Activated naive CD8-positive, alpha-beta T cell treated with anti-CD3 and anti-CD28 coated beads, Interleukin-2, amount 50 U/mL, for 24 hours (primary cell): ENCODE data around the gene CA10.

Experiments used
- ATAC-seq: fragments of 150-1000 bp; cut with Tn5 transposase; one replicate; pipeline ENCODE4 v1.10.0; 2021
- DNase-seq: peaks from one replicate; pipeline ENCODE4 v3.0.0; 2021
- H3K27ac Mint-ChIP-seq: one replicate; pipeline ENCODE4 v1.8.0; 2021; ENCODE audit warnings: mild to moderate bottlenecking, mixed read lengths
- H3K27me3 Mint-ChIP-seq: one replicate; pipeline ENCODE4 v1.8.0; 2021; ENCODE audit warnings: mixed read lengths
- H3K36me3 Mint-ChIP-seq: one replicate; pipeline ENCODE4 v1.8.0; 2021; ENCODE audit warnings: low read depth, mixed read lengths
- H3K4me1 Mint-ChIP-seq: one replicate; pipeline ENCODE4 v1.8.0; 2021; ENCODE audit warnings: mixed read lengths
- H3K4me3 Mint-ChIP-seq: one replicate; pipeline ENCODE4 v1.8.0; 2021; ENCODE audit warnings: mild to moderate bottlenecking, moderate library complexity, mixed read lengths
- H3K9me3 Mint-ChIP-seq: one replicate; pipeline ENCODE4 v1.8.0; 2021; ENCODE audit warnings: mixed read lengths

Gene CA10

GRCh38 chr17:51651513-51652298 lies 506.8 kb downstream of the CA10 start:
- no peak overlapping the region for H3K4me3 Mint-ChIP-seq
- H3K27me3 Mint-ChIP-seq = peaks cover 2% of the 10 kb centered on the region
- DNase-seq (no peak), ATAC-seq (no peak)
- H3K4me1 Mint-ChIP-seq = no peaks in the 10 kb centered on the region
- H3K36me3 Mint-ChIP-seq = no peaks in the 10 kb centered on the region
- no peaks in the 10 kb centered on the region for H3K9me3 Mint-ChIP-seq
- no peak overlapping the region for H3K27ac Mint-ChIP-seq

DNA sequence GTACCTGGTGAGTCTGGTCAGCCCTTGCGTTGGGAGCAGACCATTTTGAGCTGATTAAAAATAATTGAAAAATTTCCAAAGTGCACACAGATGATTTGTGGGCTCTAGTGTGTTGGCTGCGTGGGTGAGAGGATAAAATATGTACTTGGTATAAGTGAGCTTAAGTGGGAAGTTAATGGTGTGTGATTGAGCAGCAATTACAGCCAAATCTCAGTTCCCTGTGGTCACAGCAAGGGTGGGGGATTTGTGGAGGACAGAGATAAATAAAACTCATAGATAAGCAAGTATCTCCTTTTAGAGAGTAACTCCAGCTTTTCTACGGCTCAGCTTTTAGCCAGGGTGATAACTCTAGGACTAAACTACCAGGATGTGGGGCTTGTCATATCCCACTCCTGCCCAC lies 507.7 kb downstream of the CA10 start:
- Mint-ChIP-seq H3K27me3 (peaks cover 2% of the 10 kb centered on the region), H3K27ac (no peak overlapping the region), H3K9me3 (no peaks in the 10 kb centered on the region), H3K4me1 (no peaks in the 10 kb centered on the region), H3K36me3 (no peaks in the 10 kb centered on the region), H3K4me3 (no peak overlapping the region)
- DNase-seq (no peak), ATAC-seq (no peak)

DNA sequence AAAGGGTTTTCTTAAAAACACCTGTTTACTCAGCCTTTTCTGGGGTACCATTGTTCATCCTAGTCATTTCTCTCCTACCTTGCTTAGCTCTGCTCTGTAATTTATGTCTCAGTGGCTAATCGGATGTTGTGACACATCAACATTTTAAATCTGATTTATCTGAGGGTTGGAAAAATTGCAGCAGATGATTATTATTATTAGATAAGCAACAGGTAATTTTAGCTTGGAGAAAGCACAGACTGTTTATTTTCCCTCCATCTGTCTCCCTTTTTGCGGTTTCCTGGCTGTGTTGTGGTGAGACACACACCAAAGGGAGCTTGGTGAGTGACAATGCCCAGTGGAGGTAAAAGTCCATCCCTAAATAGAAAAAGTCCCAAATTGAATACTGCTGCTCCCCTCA lies 508.3 kb downstream of the CA10 start:
- ATAC-seq = no peak
- Mint-ChIP-seq H3K27me3 (peaks cover 4% of the 10 kb centered on the region), H3K36me3 (no peaks in the 10 kb centered on the region), H3K9me3 (no peaks in the 10 kb centered on the region), H3K4me3 (no peak overlapping the region), H3K27ac (no peak overlapping the region), H3K4me1 (no peaks in the 10 kb centered on the region)
- DNase-seq = no peak

DNA sequence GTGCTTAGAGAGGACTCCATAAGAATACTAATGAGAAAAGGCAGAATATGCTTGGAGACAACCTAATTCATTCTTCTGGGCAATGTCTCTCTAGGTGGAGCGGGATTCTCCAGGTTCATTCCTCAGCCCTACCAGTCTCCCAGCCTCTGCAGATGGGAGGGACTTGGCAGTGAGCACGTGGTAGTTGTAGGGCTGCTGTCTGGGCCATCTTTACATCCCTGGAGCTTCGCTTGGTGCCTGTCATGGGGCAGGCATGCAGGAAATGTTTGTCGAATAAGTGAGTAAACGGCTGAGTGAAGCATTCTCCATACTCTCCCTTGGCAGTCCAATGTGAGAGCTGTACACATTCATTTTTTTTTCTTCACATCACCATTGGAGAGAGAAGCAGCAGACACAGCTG lies 510.7 kb downstream of the CA10 start:
- no peak for ATAC-seq
- Mint-ChIP-seq H3K27me3 (peaks cover 15% of the 10 kb centered on the region), H3K36me3 (no peaks in the 10 kb centered on the region), H3K4me3 (no peak overlapping the region), H3K27ac (no peak overlapping the region), H3K9me3 (no peaks in the 10 kb centered on the region), H3K4me1 (no peaks in the 10 kb centered on the region)
- no peak for DNase-seq

DNA sequence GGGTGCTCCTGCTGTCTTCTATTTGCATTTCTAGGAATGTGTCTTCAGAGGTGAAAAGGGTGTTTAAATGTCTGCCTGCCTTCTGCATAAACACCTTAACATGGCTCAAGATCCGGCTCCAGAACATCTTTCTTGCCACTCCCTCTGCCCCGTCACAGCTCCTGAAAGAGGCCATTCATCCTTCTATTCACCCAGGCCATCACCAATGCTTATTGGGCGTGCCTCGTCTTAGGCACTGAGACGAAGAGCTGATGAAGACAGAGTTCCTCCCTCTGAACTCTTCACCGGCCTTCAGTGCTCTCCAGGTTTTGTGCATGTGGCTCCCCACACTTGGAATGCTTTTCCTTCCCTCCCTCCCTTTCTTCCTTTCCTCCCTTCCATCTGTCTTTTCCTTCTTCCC lies 511.4 kb downstream of the CA10 start:
- H3K27me3 Mint-ChIP-seq = peaks cover 15% of the 10 kb centered on the region

DNA sequence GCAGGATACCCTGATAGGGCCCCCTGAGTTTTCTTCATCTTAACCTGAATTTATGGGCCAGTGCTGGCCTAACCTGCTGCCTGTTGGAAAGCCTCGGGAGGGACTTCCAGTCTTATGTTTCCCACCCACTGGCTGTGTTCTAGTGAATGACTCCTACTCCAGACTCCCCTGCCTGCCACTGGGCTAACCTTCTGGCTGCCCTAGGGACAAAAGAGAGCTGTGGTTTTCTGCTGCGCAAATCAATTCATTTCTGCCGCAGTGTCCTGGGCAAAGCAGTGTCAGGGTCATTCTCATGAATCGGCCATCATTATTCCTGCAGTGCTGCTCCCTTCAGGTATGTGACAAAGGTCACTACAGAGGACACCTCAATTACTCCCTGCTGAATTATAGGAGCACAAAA lies 512.0 kb downstream of the CA10 start:
- no peak for ATAC-seq
- no peak overlapping the region for H3K4me3 Mint-ChIP-seq
- H3K9me3 Mint-ChIP-seq = no peaks in the 10 kb centered on the region

More for the DNA sequence above, 511.4 kb downstream of the CA10 start:
- ATAC-seq = no peak
- no peak for DNase-seq
- Mint-ChIP-seq H3K36me3 (no peaks in the 10 kb centered on the region), H3K4me1 (no peaks in the 10 kb centered on the region), H3K27ac (no peak overlapping the region), H3K9me3 (no peaks in the 10 kb centered on the region), H3K4me3 (no peak overlapping the region)

GRCh38 chr17:51645056-51645455 lies 513.5 kb downstream of the CA10 start:
- no peaks in the 10 kb centered on the region for H3K9me3 Mint-ChIP-seq
- H3K27ac Mint-ChIP-seq = no peak overlapping the region
- H3K4me3 Mint-ChIP-seq = no peak overlapping the region
- DNase-seq (no peak), ATAC-seq (no peak)
- peaks cover 17% of the 10 kb centered on the region for H3K27me3 Mint-ChIP-seq
- no peaks in the 10 kb centered on the region for H3K4me1 Mint-ChIP-seq
- no peaks in the 10 kb centered on the region for H3K36me3 Mint-ChIP-seq

More for the DNA sequence above, 512.0 kb downstream of the CA10 start:
- no peak for DNase-seq
- Mint-ChIP-seq H3K36me3 (no peaks in the 10 kb centered on the region), H3K27ac (no peak overlapping the region), H3K4me1 (no peaks in the 10 kb centered on the region), H3K27me3 (peaks cover 15% of the 10 kb centered on the region)

GRCh38 chr17:51643702-51644490 lies 514.6 kb downstream of the CA10 start:
- peaks cover 17% of the 10 kb centered on the region for H3K27me3 Mint-ChIP-seq
- no peak overlapping the region for H3K4me3 Mint-ChIP-seq
- H3K4me1 Mint-ChIP-seq = no peaks in the 10 kb centered on the region
- H3K36me3 Mint-ChIP-seq = no peaks in the 10 kb centered on the region
- DNase-seq (no peak), ATAC-seq (no peak)
- no peak overlapping the region for H3K27ac Mint-ChIP-seq
- no peaks in the 10 kb centered on the region for H3K9me3 Mint-ChIP-seq

GRCh38 chr17:51642029-51642428 lies 516.5 kb downstream of the CA10 start:
- Mint-ChIP-seq H3K36me3 (no peaks in the 10 kb centered on the region), H3K27ac (no peak overlapping the region), H3K4me1 (no peaks in the 10 kb centered on the region), H3K4me3 (no peak overlapping the region), H3K27me3 (peaks cover 14% of the 10 kb centered on the region), H3K9me3 (no peaks in the 10 kb centered on the region)
- ATAC-seq (no peak), DNase-seq (no peak)

DNA sequence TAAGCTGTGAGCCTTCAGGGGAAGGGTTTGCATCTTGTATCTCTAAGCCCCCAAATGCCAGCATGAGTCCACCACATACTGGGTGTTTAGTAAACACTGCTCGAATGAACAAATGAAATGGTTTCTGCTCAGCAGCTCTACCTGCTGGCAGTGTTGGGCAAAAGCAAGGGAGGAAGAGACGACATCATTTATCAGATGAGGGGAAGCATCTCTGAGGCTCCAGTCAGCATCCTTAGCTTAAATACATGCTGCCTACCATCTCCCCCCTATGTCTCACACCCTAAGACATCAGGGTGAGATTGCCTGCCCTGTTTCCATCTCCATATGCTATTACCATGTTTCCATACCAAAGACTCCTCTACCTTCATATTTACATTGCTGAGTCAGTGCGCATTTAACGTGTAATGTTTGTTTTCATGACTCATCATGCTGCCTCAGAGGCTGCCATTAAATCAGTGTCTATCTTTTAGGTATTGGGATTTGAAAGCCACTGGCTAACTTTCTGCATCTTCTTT lies 518.3 kb downstream of the CA10 start:
- H3K27me3 Mint-ChIP-seq = peaks cover 13% of the 10 kb centered on the region
- no peaks in the 10 kb centered on the region for H3K9me3 Mint-ChIP-seq
- peak; percentile 1 for DNase-seq
- no peaks in the 10 kb centered on the region for H3K36me3 Mint-ChIP-seq
- no peaks in the 10 kb centered on the region for H3K4me1 Mint-ChIP-seq
- H3K4me3 Mint-ChIP-seq = no peak overlapping the region
- ATAC-seq = peak; percentile 24
- H3K27ac Mint-ChIP-seq = no peak overlapping the region

DNA sequence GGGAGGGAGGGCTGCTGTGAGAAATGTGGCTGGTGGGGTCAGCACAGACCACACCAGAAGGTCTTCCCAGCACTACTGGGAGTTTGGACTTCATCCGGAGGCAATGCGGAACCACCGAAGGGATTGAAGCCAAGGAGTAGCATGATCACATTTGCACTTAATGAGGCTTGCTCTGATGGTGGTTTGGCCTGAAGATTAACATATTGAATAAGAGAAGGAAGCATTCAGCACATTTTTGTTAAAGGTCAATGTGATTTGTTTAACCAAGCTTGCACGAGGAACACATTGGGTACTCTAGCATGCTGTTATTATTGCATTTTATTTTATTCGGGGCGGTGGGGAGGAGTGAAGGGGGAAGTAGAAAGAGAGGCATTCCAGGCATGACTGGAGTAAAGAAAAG lies 519.5 kb downstream of the CA10 start:
- DNase-seq = no peak
- Mint-ChIP-seq H3K9me3 (no peaks in the 10 kb centered on the region), H3K4me1 (no peaks in the 10 kb centered on the region), H3K4me3 (no peak overlapping the region), H3K27ac (no peak overlapping the region), H3K36me3 (no peaks in the 10 kb centered on the region), H3K27me3 (peaks cover 6% of the 10 kb centered on the region)
- no peak for ATAC-seq

GRCh38 chr17:51636291-51636690 lies 522.2 kb downstream of the CA10 start:
- H3K36me3 Mint-ChIP-seq = no peaks in the 10 kb centered on the region
- H3K4me1 Mint-ChIP-seq = no peaks in the 10 kb centered on the region

GRCh38 chr17:51630101-51630671 lies 528.3 kb downstream of the CA10 start:
- ATAC-seq = no peak
- no peaks in the 10 kb centered on the region for H3K36me3 Mint-ChIP-seq
- H3K4me1 Mint-ChIP-seq = no peaks in the 10 kb centered on the region
- H3K9me3 Mint-ChIP-seq = no peaks in the 10 kb centered on the region
- no peaks in the 10 kb centered on the region for H3K27me3 Mint-ChIP-seq
- no peak for DNase-seq
- no peak overlapping the region for H3K27ac Mint-ChIP-seq
- H3K4me3 Mint-ChIP-seq = no peak overlapping the region

More at GRCh38 chr17:51636291-51636690, 522.2 kb downstream of the CA10 start:
- H3K27me3 Mint-ChIP-seq = peaks cover 1% of the 10 kb centered on the region
- ATAC-seq (no peak), DNase-seq (no peak)
- no peaks in the 10 kb centered on the region for H3K9me3 Mint-ChIP-seq
- no peak overlapping the region for H3K27ac Mint-ChIP-seq
- H3K4me3 Mint-ChIP-seq = no peak overlapping the region

DNA sequence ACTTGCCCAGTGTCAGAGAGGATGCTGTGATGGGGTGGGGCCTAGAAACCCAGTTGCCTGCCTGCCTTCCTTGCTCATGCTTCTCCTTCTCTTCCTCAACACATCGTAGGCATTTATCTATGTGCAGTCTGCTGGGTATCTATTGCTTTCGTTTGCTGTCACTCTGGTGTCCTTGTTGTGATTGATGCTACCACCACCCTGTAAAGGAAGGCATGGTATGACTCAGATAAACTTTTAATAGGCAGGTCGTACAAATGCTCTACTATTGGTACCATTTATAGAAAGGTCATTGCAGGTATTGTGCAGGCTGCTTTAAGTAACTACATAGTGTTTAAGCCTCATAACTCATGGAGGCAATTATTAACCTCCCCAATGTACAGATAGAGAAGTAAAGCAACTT lies 529.3 kb downstream of the CA10 start:
- no peaks in the 10 kb centered on the region for H3K27me3 Mint-ChIP-seq
- ATAC-seq (no peak), DNase-seq (no peak)
- no peaks in the 10 kb centered on the region for H3K36me3 Mint-ChIP-seq
- H3K9me3 Mint-ChIP-seq = no peaks in the 10 kb centered on the region
- H3K4me1 Mint-ChIP-seq = no peaks in the 10 kb centered on the region
- H3K27ac Mint-ChIP-seq = no peak overlapping the region
- H3K4me3 Mint-ChIP-seq = no peak overlapping the region

- no peak for DNase-seq
- H3K27me3 Mint-ChIP-seq = peaks cover 3% of the 10 kb centered on the region
- H3K27ac Mint-ChIP-seq = no peak overlapping the region
- no peak for ATAC-seq
- no peak overlapping the region for H3K4me3 Mint-ChIP-seq
- H3K4me1 Mint-ChIP-seq = no peaks in the 10 kb centered on the region
- no peaks in the 10 kb centered on the region for H3K36me3 Mint-ChIP-seq
- H3K9me3 Mint-ChIP-seq = no peaks in the 10 kb centered on the region
These were observed 530.7 kb downstream of the CA10 start for GRCh38 chr17:51627779-51628178.
